Testis (tissue), 2 donors: ENCODE data around the gene CA5A.

ENCODE experiments used
- CTCF ChIP-seq, 3 experiments: fragments of 450-650 bp in 2 of 3; fragments of 200-600 bp in 1 of 3; sonication (generic) in 1 of 3; IDR thresholded peaks; one replicate each; pipeline ENCODE4 v1.5.1; 2016 to 2019; ENCODE audit warnings: antibody characterized with exemption in 3 of 3, mild to moderate bottlenecking in 2 of 3, moderate library complexity in 1 of 3
- POLR2A ChIP-seq: fragments of 450-650 bp; IDR thresholded peaks from one replicate; pipeline ENCODE4 v1.6.1; 2017; ENCODE audit warnings: antibody characterized with exemption, mild to moderate bottlenecking, moderate library complexity

GRCh38 chr16:87952751-87953150, 16.4 kb upstream of the CA5A start:
- TF ChIP-seq CTCF (IDR thresholded peaks at IDR 0.05): no peak
- TF ChIP-seq POLR2A: no peak
